ENCODE measurements around the gene TMEM205.
"Not testable (repeated sequence)": the region's sequence is repeated elsewhere in the genome, so short reads cannot be mapped to it uniquely, and the experiment has no call there.

Gene TMEM205

DNA sequence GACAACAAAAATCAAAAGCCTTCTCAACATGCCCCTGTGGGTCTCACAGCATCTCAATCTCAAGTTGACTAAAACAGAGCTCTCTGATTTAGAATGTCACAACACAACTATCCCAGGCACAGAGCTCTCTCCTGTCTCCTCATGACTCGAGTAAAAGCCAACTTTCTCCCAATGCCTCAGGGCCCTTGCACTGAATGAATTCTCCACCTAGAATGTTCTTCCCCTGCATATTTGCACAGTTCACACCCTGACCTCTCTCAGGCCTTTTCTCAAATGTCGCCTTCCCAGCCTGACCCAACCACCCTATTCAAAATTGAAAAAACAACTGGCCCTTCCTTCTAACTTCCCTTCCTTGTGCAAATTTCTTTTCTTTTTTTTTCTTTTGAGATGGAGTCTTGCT, 24.7 kb upstream of the TMEM205 start:
- DNase-seq = no peak

DNA sequence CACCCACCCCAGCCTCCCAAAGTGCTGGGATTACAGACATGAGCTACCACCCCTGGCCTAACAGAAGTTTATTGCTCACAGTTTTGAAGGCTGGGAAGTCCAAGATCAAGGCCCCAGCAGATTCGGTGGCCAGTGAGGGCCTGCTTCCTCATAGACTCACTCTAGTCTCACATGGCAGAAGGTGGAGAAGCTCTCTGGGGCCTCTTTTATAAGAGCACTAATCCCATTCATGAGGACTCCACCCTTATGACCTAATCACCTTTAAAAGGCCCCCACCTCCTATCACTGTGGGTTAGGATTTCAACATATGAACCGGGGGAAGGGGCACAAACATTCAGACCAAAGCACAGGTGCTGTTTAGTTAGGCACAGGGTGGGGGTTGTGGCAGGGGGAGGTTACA, 21.5 kb upstream of the TMEM205 start:
- no peak for DNase-seq

DNA sequence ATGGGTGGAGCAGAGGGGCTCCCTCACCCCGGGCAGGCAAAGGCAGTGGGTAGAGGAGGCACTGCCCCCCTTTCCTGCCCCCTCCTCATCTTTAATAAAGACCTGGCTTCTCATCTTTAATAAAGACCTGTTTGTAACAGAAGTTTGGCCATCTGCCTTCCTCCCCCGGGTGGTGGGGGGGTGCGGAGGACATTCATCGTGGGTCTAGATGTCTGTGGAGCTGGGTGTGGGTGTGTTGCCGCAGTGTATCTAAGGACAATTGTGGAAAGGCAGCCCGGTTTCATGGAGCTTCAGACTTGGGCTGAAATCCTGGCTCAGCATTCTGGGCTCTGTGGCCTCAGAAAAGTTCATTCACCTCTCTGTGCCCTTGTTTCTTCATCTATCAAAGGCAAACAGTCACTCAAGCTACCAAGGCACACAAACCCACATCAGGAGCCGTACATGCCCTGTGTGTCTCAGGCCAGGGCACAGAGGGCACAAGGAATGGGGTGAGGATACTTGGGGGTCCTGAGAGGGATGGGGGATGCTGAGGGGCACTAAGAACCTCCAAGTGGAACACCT, 19.6 kb upstream of the TMEM205 start:
- DNase-seq = no peak

DNA sequence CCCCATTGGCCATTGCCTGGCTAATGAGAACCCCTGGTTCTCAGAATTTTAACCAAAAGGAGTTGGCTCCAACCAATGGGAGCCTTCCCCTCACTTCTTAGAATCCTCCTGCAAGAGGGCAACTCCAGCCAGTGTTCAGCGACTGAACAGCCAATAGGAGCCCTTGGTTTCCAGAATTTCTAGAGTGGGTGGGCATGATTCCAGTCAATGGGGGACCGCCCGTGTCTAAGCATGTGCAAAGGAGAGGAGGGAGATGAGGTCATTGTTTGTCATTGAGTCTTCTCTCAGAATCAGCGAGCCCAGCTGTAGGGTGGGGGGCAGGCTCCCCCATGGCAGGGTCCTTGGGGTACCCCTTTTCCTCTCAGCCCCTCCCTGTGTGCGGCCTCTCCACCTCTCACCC, 18.9 kb upstream of the TMEM205 start:
- no peak for DNase-seq

DNA sequence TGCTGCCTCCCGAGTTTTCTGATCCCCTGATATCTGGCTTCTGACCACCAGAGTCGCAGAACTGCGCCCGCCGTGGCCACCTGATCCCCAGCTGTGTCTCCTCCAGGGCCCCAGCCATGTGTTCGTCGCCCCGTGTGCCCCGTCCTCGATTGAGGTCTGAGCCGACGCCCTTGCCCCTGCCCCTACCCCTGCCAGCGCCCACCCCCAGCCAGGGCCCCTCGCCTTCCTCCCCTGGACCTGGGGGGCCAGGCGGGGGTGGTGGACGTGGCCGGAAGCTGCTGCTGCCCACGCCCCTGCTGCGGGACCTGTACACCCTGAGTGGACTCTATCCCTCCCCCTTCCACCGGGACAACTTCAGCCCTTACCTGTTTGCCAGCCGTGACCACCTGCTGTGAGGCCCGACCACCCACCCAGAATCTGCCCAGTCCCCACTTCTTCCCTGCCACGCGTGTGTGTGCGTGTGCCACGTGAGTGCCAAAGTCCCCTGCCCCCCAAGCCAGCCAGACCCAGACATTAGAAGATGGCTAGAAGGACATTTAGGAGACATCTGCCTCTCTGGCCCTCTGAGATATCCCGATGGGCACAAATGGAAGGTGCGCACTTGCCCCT, 18.3 kb upstream of the TMEM205 start:
- DNase-seq = no peak

DNA sequence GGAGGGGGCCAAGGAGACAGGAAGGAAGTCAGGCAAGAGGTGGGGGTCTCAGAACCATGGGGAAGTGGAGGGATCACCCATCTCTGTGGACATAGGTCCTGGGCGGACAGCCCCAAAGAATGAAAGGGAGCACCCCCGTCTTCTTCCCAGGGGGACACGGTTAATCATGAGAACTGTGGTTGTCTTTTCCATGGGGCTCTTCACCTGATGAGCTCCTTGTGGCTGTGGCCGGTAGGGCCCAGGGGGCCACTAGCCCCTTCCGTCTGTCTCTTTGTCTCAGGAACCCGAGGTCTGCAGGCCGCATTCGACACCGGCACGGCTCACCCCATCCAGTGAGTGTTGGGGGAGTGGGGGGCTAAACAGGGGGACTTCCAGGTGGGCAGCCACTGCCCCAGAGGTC, 17.8 kb upstream of the TMEM205 start:
- no peak for DNase-seq

DNA sequence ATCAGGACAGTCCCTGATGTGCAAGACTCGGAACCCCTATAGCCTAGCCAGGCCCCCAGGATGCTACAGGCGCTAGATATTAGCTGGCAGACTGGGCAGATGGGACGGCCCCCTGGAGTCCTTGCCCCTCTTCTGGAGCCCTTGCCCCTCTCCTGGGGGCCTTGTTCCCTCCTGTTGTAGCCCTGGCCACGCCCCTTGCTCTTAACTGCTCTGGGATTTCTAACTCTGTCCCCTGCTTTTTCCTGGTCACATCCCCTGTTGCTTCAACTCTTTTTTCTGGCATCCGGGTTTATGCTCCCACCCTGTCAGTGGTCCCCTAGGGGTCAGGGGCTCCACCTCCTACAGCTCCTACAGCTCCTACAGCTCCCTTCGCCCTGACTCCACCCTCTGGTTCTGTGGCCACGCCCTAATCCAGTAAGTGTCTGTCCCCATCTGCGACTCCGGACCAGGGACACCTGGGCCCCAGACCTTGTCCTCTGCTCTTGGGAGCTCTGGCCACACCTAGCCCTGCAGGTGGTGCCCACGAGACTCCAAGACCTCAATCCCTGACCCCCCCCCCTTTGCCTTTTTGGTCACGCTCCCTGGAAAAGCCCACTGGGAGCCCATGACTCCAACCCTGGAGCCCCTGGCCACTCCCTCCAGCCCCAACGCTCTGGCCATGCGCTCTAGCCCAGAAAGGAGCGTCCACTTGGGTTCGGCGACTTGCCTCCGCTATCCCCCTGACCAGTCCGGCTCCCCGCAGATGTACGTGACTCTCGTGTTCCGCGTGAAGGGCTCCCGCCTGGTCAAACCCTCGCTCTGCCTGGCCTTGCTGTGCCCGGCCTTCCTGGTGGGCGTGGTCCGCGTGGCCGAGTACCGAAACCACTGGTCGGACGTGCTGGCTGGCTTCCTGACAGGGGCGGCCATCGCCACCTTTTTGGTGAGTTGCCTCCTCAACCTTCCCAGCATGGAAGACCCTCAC, 16.0 kb upstream of the TMEM205 start:
- DNase-seq = no peak

DNA sequence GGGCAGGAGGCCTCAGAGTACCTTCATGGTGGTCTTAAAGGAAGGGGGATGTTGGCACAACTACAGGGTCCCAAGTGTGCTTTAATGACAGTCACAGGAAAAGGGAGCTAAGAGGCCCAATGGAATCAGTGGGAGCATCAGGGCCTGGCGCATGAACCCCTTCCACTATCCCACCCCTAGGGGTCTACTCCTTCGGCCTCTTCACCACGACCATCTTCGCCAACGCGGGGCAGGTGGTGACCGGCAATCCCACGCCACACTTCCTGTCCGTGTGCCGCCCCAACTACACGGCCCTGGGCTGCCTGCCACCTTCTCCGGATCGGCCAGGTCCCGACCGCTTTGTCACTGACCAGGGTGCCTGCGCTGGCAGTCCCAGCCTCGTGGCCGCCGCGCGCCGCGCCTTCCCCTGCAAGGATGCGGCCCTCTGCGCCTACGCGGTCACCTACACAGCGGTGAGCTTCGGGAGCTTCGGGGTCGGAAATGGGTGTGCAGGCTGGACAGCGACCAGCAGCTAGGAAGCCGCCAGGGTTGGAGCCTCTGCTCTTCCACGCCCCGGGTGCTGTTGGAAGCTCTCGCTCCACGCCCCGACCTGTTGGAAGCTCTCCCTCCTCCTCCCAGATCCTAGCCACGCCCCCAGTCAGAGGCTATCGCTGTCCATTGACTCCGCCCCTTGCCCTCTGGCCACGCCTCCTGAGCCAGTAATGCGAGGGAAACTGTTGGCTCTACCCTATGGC, 15.1 kb upstream of the TMEM205 start:
- DNase-seq = no peak

DNA sequence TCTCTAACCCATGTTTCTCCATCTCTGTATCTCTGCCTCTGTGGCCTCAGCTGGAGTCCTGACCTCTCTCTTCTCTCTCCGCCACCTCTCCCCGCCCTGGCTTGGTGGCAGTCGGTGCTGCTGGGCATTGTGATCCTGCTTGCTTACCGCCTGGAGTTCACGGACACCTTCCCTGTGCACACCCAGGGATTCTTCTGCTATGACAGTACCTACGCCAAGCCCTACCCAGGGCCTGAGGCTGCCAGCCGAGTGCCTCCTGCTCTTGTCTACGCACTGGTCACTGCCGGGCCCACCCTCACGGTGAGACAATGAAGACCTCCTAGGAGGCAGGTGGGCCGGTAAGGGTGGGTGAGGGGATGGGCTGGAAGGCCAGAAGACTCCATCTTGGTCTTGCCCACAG, 13.4 kb upstream of the TMEM205 start:
- DNase-seq = no peak

DNA sequence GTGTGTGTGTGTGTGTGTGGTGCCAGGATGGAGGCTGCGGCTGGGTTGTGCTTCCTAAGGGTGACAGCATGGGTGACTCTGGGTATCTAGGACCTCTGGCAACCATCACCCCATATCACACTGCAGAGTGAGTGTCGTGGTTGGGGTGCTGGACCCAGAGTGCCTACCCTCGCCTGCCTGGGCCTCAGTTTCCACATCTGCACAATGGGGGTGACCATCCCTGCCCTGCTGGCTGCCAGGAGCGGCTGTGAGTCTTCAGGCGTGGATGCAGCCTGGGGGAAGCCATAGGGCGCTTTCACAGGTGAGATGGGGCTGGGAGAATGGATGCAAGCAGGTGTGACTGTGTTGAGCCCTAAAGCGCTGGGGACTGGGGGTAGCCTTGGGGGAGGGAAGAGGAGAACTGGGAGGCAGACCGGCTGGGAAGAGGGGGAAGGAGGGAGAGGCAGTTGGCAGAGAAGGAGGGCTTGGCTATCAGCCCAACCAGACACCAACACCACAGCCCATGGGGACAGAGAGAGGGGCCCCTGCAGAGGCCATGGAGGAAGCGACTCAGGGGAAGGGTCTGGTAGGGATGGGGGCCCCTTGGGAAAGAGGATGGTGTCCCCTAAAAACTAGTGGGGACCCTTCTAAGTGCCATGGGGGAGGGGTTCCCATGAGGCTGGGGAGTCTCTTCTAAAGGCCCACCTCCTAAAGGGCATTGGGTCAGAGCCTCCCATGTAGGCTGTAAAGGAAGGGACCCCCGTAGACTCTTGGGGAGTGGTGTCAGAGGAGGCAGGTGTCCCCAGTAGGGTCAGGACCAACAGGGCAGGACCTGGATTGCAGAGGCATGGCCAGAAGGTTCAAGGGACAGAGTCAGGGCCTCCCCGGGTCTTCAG, 10.8 kb upstream of the TMEM205 start:
- no peak for DNase-seq

DNA sequence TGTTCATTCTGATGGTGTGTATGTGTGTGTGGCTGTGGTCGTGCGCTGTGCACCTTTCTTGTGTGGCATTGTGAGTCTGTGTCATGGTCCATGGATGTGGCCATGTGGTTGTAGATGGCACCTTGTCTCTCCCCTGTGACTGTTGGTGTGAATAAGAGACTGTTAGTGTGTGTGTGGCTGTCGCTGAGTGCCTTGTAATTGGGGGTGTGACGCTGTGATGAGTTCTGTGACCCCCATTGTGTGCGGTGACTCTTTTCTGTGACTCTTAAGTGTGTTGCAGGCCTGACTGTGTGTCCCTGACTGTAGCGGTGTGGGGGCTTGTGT, 10.0 kb upstream of the TMEM205 start:
- DNase-seq = no peak

DNA sequence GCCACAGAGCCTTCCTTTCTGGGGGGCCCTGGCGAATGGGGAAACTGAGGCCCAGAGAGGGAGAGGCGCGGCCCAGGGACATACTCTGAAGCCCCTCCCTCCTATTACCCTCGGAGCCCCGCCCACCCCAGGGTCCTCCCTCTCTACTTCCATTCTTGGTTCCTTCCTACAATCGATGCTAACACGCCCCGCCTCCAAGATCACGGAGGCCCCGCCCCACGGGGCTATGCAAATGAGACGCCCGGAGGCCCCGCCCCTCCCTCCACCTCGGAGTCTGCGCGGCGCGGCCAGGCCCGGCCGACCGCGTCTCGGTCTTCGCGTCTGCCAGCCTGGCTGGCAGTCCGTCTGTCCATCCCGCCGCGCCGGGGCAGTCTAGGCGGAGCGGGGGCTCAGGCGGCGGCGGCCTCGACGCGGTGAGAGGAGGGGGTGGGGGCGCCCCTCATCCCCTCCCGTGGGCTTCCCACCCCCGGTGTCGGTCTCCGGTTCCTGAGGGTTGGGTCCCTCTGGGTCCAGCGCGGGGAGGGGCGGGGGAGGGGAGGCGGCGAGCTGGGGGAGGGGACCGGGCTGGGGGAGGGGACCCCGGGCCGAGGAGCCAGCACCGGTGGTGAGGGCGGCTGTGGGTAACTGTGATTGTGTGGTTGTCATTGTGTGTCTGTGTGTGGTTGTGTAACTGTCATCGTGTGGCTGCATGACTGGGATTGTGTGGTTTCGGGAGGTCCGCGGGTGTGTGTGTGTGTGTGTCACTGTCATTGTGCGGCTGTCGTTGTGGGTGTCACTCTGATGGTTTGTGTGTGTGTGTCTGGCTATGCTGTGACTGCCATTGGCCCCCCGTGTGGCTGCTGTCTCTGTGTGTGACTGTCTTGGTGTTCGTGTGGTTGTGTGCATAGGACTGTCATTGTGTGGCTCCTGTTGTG, 9.3 kb upstream of the TMEM205 start, which contains the start of gene PLPPR2:
Gene PLPPR2, plus strand, starts transcription at position 273 of the 914 bp plus-strand sequence. CDS start 2,242 bp downstream, outside the sequence.
- peak; percentile 89 for DNase-seq

DNA sequence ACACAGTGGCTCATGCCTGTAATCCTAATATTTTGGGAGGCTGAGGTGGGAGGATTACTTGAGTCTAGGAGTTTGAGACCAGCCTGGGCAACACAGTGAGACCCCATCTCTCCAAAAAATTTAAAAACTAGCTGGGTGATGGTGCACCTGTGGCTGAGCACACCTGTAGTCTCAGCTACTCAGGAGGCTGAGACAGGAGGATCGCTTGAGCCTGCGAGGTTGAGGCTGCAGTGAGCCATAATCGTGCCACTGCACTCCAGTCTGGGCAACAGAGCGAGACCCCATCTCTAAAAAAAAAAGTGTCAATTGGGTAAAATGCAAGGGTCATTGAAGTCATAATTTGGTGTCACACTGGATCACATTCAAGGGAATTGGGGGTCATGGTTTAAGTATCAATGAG, 8.0 kb upstream of the TMEM205 start:
- DNase-seq = not testable (repeated sequence)

DNA sequence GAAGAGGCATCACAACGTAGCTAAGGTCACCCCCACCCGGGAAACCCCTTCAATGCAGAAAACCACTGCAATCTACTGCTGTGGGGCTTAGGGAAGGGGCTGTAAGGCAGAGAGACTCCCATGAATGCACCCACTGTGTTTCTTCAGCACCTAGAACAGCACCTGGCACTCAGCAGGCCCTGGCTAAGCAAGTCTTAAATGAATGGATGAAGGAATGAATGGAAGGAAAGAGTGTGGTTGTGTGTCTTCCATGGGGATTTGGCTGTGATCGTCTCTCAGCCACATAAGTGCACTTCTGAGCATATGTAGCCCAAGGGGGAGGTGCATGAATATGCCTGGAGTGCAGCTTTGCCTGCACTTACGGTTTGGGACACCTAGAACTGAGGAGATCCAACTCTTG, 3.1 kb upstream of the TMEM205 start:
- DNase-seq = no peak

DNA sequence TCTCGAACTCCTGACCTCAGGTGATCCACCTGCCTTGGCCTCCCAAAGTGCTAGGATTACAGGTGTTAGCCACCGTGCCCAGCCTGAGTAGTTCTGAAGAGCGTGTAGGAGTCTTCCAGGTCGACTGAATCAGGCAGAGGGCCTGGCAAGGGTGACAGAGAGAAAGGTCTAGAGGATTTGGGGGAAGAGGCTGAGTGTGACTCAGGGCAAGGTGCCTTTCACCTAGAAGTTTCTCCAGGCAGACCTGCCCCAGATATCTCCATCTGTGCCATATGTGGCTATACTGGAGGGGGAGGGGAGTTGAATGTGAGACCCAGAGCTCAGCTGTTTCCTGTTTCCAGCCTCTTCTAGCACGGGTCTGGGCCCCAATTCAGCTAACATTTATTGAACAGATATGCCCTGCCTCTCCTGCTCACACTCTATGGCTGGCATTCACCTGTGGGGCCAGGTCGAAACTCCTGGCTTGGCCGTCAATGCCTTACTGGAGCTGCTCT, 1.5 kb upstream of the TMEM205 start:
- DNase-seq = no peak

DNA sequence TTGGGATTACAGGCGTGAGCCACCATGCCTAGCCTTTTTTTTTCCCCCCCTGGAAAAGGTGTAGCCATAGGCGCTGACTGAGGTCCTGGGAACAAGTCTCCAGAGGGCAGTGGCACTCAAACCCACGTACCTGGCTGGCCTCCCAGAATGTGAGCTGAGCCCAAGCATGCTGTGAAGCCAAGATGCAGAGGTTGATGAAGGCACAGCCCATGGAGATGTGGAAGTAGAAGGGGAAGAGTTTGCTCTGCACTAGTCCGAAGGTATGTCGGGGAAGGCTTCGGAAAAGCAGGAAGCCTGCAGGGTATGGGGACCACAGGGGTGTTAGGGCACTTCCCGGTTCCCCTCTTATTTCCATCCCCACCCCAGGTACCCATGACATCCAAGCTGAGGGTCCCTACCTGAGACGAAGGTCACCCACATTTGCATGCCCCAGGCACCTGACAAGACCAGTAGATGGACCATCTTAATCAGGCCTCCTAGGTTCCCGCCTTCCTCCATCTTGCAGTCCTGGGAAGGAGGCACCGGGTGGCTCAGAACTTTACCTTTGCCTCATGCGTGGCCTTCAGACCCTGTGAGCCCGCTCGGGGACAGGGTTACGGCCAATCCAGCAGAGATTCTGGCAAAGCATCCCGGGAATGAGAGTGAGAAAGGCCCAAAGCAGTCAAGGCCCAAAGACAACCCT, 805 bp downstream of the TMEM205 start:
- no peak for DNase-seq

DNA sequence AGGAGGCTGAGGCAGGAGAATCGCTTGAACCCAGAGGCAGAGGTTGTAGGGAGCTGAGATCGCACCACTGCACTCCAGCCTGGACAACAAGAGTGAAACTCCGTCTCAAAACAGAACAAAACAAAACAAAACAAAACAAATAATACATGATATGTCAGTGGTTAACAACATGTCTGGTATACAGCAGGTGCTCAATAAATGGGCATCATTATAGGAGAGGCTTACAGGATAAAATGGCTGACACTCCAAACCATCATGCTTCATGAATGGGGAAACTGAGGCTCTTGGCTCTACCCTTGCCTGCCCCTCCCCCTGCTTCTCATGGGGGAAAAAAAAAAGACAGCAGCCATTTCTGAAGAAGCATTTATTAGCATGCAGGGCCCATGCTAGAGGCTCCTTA, 3.6 kb downstream of the TMEM205 start:
- DNase-seq = no peak

DNA sequence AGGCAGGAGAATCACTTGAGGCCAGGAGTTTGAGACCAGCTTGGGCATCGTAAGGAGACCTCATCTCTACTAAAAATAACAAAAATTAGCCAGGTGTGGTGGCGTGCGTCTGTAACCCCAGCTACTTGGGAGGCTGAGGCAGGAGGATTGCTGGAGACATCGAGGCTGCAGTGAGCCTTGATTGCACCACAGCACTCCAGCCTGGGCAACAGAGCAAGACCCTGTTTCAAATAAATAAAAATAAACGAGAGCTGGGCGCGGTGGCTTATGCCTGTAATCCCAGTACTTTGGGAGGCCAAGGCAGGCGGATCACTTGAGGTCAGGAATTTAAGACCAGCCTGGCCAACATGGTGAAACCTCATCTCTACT, 6.0 kb downstream of the TMEM205 start:
- not testable (repeated sequence) for DNase-seq

DNA sequence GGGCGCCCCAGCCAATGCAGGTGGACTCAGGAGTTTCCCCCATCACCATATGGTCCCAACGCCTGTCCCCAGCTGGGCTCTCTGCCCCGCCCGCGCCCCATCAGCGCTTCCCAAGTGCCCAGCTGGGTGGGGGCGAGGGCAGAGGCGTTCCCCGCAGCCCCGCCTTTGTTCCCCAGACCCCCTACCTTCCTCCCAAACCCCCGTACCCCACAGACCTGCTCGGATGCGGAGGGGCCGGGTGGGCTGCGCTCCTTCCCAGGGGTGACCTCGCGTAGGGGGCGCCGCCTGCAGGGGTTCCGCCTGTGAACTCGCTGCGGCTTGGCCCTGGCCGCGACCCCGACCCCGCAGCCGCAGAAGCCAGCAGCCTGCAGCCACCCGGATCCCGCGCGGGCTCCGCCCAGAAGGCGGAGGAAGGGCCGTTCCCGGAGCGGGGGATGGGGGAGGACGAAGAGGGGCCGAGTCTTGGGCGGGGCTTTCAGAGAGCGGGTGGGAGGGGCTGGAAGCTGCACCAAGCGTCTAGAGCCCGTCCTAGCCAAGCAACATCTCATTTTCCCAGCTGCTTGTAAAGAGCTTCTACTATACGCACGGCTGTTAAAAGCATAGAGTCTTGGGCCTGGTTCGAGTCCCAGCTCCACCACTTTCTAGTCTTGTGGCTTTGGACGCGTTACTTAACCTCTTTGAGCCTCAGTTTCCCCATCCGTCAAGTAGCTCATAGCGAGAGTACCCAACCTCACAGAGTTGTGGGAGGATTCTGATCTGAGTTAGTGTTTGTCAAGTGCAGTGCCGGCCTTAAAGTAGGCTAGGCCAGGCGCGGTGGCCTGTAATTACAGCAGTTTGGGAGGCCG, 6.6 kb downstream of the TMEM205 start, which contains the start of gene RAB3D:
Gene RAB3D, minus strand, starts transcription at position 404 of the 845 bp plus-strand sequence. CDS start 2,258 bp downstream, outside the sequence.
- peak; percentile 93 for DNase-seq

All from NCI-H1436 (cell line).